CD4-positive, alpha-beta T cell treated with Interleukin-17A for 1 hour (primary cell): ENCODE data around the gene HS2ST1.
"Not testable (repeated sequence)": the region's sequence is repeated elsewhere in the genome, so short reads cannot be mapped to it uniquely, and the experiment has no call there.

Source experiments
- DNase-seq: peaks from one replicate; pipeline ENCODE4 v3.0.0-alpha.2; 2020

HS2ST1 gene

DNA sequence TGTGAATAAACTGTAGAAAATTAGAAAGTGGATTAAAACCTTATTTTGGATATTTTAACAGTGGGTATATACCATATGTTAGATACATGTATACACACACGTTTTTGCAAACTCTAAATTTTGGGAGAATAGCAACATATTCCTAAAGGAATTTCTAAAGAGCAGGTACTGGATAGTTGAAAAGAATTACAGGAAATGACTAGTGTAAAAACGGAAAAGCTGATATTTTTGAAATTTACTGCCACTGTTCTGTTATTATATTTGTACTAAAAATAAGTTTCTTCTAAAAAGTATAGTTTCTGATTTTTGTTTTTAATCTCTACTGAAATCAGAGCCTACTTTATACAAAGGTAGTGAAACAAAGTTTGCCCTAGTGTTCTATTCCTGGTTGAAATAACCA is 114.1 kb downstream of the HS2ST1 start:
- no peak for DNase-seq

DNA sequence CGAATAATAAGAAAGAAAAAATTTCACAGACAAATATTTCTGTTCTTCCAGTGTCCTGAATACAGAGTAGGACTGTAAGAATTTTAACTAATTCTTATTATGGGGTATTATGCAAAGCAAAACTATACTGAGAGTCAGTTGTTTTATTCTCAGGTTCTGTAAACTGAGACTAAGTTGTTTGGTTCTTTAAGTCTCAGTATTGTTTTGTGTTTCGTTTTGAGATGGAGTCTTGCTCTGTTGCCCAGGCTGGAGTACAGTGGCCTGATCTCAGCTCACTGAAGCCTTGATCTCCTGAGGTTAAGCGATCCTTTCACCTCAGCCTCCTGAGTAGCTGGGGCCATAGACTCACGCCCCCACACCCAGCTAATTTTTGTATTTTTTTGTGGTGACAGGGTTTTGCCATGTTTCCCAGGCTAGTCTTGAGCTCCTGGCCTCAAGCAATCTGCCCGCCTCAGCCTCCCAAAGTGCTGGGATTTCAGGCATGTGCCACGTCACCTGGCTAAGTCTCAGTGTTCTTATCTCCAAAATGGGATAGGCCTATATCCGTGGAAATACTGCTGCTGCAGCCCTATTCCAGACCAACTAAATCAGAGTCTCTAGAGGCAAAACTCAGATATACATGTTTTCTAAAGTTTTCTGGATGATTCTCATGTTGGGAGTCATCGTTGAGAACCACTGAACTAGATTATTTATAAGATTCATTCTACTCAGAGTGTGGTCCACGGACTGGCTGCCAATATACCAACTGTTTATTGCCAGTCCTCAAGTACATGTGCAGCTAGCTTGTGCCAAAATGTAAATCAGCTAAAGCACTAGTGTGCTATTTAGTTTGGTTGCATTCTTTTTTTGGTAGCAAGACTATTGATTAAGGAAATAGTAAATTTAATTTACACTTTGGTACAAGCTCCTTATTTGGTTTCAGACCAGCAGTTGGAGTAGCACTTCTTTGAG is 116.6 kb downstream of the HS2ST1 start:
- no peak for DNase-seq

GRCh38 chr1:87034351-87034750 is 119.9 kb downstream of the HS2ST1 start:
- DNase-seq, result no peak

DNA sequence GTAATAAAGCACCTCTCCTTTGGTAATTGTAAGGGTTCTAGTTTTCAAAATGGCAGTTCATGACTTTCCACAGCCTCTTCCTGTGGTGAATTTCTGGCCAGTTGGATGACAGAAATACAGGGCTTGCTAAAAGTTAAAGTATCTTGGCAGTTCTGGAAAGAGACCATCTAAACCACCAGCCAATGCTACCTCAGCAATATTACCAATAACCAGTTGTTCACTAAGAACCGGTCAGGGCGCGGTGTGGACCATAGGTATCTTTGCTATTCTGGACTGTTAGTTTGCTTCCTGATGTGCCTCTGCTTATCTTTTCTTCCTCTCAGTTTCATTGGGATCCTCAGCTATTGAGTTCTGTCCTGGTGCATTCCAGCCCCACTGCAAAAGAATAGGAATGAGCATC is 124.7 kb downstream of the HS2ST1 start:
- DNase-seq, result no peak

GRCh38 chr1:87042111-87042811 is 127.8 kb downstream of the HS2ST1 start:
- DNase-seq, result no peak

GRCh38 chr1:87044424-87044823 is 130.0 kb downstream of the HS2ST1 start:
- DNase-seq, result no peak

DNA sequence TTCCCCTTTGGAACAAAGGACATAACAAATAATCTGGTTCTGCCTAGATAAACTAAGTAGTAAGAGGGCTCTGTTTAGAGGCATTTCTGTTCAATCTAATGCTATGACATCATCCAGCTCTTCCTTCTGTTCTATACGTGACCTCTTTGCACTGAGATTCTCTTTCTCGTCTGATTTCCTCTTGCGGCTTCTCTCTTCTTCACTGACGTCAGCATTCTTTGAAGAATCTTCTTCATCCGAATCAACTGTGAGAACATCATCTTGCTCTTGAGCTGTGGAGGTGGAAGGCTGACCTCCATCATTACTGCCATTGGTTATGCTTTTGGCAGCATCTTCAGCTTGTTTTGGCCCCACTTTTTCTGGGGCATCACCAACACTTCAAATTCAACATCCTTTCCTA is 130.4 kb downstream of the HS2ST1 start:
- peak; percentile 75 for DNase-seq

DNA sequence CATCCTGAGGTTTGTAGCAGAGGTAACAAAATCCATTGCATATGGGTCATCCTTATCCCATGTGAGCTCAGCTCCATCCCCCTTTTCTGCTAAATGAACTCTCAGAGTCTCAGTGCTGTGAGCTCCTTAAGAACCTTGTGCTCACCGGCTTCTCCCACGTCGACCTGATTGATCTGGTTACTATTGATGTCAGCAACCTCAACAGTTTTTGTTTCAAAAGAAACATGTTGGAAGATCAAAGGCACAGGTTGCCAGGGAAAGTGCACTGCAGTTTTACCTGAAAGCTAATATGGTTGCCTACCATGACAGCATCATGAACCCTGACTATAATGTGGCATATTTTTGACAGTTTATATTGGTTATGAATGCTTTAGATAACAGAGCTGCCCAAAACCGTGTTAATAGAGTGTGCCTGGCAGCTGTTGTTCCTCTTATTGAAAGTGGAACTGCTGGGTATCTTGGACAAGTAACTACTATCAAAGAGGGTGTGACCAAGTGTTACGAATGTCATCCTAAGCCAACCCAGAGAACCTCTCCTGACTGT is 131.4 kb downstream of the HS2ST1 start:
- peak; percentile 69 for DNase-seq

- no peak for DNase-seq
Observed at GRCh38 chr1:87046951-87047350, 132.5 kb downstream of the HS2ST1 start.

DNA sequence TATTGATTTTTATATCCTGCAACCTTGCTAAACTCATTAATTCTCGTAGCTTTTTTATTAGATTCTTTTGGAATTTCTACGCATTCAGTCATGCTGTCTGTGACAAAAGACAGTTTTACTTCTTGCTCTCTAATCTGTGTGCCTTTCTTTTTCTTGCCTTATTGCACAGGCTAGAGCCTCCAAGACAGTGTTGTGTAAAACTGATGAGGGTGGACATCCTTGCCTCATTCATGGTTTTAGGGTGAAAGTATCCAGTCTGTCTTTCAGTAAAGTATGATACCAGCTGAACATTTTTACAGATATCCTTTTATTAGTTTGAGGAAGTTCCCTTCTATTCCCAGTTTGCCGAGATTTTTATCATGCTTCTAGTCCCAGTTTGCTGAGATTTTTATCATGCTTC is 133.8 kb downstream of the HS2ST1 start:
- no peak for DNase-seq

DNA sequence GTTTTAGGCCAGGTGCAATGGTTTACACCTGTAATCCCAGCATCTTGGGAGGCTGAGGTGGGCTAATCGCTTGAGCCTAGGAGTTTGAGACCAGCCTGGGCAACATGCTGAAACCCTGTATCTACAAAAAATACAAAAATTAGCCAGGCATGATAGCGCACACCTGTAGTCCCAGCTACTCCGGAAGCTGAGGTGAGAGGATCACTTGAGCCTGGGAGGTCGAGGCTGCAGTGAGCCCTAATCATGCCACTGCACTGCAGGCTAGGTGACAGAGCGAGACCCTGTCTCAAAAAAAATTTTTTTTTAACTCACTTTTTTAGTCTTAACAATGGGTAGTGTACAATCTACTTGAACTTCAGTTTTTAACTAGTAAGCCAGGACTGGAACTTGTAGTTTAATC is 137.5 kb downstream of the HS2ST1 start:
- no peak for DNase-seq

DNA sequence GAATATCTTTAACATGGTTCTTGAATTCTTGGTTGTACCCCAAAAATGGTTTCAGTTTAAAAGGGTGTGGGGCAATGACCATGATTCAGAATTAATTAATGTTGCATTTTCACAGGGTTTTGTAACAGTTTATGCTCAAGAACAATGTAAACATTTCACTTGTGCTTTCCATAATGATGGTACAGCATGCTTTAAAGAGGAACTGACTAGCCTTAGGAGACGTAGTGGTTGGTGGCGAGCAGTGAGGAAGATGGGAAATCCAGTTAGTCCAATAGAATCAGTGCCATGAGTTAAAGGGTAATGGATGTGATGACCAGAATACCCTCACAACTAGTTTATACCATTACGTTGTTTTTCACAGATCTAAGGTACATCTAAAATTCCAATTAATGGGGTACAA is 138.0 kb downstream of the HS2ST1 start:
- DNase-seq, result no peak

DNA sequence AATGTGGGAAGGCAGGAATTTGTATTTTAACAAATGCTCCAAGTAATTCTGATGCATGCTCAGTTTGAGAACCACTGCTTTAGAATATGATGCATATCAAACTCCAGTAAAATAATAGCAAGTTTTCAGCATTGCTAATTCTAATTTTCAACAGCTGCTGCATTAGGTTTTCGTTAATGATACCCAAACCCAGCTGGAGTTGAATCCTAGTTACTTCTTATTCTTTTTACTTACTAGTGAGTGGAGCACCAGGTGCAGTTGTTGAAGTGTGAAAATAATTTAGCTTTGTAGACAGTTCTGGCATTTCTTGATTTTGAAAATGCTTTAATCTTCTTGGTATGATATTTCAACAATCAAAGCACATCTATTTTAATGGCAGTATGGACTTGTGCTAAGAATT is 138.5 kb downstream of the HS2ST1 start:
- DNase-seq, result no peak

GRCh38 chr1:87053446-87053845 is 139.0 kb downstream of the HS2ST1 start:
- DNase-seq, result no peak

DNA sequence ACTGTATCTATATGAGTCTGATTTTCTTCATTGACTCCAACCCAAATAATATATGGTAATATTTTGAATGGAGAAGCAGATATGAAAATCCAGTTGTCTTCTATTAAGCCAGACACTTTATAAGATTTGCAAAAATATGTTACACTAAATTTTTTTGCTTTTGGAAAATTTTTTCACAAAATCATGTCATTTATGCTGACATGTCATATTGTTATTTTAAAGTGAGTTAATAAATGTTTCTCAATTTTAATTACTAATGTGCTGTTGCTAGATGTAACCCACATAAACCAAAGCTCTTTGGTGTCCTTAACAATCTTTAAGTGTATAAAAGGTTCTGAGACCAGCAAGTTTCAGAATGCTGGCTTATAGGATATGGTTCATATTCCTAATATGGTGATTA is 142.5 kb downstream of the HS2ST1 start:
- DNase-seq, result no peak

DNA sequence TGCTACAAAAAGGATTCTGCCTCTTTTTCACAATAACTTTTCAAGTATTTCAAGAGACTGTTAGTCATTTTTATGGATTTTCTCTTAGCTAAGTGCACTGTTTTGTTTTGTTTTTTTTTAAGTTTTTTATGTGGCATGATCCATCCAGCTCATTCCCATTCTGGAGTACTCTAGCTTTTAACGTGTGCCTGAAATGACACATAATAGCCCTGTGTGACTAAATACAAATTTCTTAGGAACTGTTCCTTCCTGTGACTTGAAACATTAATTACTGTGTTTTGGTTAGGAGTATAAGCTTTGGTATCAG is 143.9 kb downstream of the HS2ST1 start:
- DNase-seq, result no peak

DNA sequence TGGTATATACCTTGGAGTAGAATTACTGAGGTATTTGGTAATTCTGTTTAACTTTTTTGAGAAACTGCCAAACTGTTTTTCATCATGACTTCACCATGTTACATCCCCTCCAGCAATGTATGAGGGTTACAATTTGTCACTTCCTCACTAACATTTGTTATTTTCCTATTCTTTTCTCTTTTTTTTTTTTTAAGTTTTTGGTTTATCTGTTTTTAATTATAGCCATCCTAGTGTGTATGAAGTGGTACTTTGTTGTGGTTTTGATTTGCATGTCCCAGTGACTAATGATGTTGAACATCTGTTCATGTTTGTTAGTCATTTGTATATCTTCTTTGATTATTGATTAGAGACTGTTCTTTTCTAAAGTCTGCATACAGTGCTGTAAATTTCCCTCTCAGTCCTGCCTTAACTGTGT is 147.3 kb downstream of the HS2ST1 start:
- no peak for DNase-seq

DNA sequence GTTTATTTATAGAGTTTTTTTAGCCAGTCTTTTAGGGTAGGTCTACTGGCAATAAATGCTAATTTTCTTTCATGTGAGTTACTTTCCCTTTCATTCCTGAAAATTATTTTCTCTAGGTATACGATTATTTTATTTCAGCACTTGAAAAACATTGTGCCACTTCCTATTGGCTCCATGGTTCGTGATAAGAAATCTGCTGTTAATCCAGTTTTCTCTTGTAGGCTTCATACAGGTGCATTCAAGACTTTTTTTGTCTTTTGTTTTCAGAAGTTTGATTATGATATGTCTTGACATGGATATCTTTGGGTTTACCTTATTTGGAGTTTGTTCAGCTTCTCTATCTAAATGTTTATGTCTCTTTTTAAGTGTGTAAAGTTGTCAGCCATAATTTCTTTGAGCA is 148.3 kb downstream of the HS2ST1 start:
- no peak for DNase-seq

DNA sequence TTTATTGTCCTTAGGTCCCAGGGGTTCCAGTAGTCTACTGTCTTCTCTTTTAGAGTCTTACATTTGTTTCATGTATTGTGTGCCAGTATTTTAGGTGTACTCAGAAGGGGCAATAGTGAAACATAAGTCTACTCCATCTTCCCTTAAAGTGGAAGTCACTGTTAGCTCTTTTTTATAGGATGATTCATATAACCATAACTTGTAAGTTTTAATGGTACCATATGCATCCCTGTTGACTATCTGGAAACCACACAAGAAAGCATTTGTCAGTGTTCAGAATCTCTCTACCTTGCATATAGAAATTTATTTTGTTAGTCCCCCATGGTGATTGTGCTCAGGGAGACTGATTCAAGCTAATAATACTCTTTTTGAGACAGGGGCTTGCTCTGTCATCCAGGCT is 149.9 kb downstream of the HS2ST1 start:
- DNase-seq, result no peak

DNA sequence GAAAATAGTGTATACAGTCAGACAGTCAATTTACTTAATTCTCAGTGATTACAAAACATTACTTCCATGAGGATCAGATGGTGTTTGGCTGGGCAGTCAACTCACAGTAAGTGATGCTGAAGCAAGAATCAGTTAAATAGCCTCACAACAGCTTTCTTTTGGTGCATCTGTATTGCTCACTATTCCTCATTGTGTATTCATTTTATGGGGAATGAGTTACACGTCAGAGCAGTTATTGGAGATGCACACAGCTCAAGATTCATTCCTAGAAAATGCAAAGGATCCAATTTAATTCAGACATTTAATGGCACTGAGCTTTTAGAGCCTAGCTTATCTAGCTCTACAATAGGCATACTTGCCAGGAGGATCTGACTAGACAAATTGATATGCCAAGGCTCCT is 150.6 kb downstream of the HS2ST1 start:
- DNase-seq, result no peak

GRCh38 chr1:87066708-87067107 is 152.3 kb downstream of the HS2ST1 start:
- DNase-seq, result not testable (repeated sequence)

GRCh38 chr1:87072411-87072810 is 158.0 kb downstream of the HS2ST1 start:
- no peak for DNase-seq

DNA sequence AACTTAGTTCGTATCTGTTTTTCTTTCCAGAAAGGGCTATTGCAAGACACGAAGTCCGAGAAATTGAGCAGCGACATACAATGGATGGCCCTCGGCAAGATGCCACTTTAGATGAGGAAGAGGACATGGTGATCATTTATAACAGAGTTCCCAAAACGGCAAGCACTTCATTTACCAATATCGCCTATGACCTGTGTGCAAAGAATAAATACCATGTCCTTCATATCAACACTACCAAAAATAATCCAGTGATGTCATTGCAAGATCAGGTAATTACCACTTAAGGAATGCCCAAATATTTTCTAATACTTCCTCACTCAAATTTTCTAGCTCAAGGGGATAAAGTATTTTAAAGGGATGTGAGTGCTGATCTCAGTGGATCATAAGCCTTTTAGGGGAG is 158.5 kb downstream of the HS2ST1 start:
- DNase-seq, result no peak
